Inflammatory macrophage (primary cell): Measurements from ENCODE around the gene CAPRIN1.

Experiments used
- DNase-seq, 2 donors: peaks; one replicate each; pipeline ENCODE4 v3.0.0-alpha.2; 2020 to 2022

Gene CAPRIN1

GRCh38 chr11:34146411-34146810 lies 94.9 kb downstream of the CAPRIN1 start:
- no peak for DNase-seq

GRCh38 chr11:34146866-34147265 lies 95.3 kb downstream of the CAPRIN1 start:
- no peak for DNase-seq

GRCh38 chr11:34147581-34147980 lies 96.0 kb downstream of the CAPRIN1 start:
- DNase-seq: no peak

- peak; percentile 32 to 38 for DNase-seq
Measured at GRCh38 chr11:34148504-34149165, 97.1 kb downstream of the CAPRIN1 start.

GRCh38 chr11:34149274-34149673 lies 97.7 kb downstream of the CAPRIN1 start:
- no peak for DNase-seq

GRCh38 chr11:34149786-34150185 lies 98.3 kb downstream of the CAPRIN1 start:
- DNase-seq: no peak

- no peak for DNase-seq
Measured at GRCh38 chr11:34150494-34151151, 99.1 kb downstream of the CAPRIN1 start.
